Measurements from ENCODE around the gene RALB. TPM values are rescaled to one million over a fixed set of nuclear protein-coding genes. Genes with fewer than 3 reads are reported as not detected.

Gene RALB
- total RNA-seq, 4 donors from 2014 or later = 35.5 to 56.6 (median 53.4) TPM

DNA sequence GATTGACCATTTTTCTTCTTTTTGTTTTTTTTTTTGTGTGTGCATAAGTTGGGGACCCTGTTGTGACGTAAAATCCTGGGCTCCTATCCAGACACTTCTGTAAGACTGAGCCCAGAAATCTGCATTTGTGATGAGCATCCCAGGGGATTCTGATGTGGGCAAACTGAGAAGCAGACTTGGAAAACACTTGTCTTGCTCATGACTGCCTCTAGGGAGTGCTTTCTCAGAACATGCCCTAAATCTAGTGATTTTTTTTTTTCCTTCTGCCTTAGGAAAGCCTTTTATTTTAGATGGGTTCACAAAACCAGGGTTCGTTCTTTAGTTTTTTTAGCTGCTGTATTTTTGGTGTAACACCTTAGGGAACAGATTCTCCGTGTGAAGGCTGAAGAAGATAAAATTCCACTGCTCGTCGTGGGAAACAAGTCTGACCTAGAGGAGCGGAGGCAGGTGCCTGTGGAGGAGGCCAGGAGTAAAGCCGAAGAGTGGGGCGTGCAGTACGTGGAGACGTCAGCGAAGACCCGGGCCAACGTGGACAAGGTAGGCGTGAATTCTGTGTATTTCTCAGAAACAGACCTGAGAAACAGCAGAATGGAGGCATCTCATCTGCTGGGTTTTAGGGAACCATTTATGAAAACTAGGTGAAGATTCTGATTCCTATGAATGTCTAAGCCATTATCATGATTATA is 36.7 kb downstream of the RALB start:
- Histone ChIP-seq H3K27me3 (no peaks in the 10 kb centered on the region), H3K4me1 (peaks cover 0 to 5% (median 0%) of the 10 kb centered on the region in 3 donors), H3K27ac (no peak overlapping the region), H3K36me3 (peaks cover 0 to 51% of the 10 kb centered on the region in 2 donors), H3K4me3 (no peak overlapping the region), H3K9me3 (no peaks in the 10 kb centered on the region)
- TF ChIP-seq POLR2AphosphoS5 (IDR thresholded peaks at IDR 0.05) = no peak
- TF ChIP-seq POLR2A (IDR thresholded peaks at IDR 0.05) = no peak
- no peak for TF ChIP-seq EP300 (IDR thresholded peaks at IDR 0.05)
- no peak for TF ChIP-seq CTCF (IDR thresholded peaks at IDR 0.05)
- ATAC-seq = no peak
- 96 to 97% methylated on average over 5 to 9 of the region's 14 CpGs for WGBS, 2 donors (ENCODE audit: low coverage in 1 of 2)

DNA sequence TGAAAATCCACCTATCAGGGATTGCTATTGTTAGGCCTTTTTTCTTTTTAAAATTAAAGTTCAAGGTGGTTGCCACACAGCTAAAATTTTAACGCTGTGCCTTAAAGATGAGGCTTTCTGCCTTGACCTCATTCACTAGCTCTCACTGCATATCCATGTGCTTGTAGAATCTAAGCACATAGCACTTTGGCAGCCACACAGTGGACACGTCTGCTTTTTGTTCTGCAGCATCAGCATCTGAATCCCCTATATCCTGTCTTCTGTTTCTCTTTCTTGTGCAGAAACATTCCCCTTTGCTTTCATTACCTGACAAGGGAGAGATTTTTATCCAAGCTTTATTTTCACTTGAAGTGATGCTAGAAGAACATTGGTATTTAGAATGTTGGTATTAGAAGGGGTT is 38.1 kb downstream of the RALB start:
- Histone ChIP-seq H3K9me3 (no peaks in the 10 kb centered on the region), H3K4me1 (peaks cover 0 to 5% (median 0%) of the 10 kb centered on the region in 3 donors), H3K27ac (no peak overlapping the region), H3K4me3 (no peak overlapping the region), H3K36me3 (peaks cover 0 to 65% of the 10 kb centered on the region in 2 donors), H3K27me3 (no peaks in the 10 kb centered on the region)
- 45 to 61% methylated on average over 2 of the region's 2 CpGs for WGBS, 2 donors (ENCODE audit: low coverage in 1 of 2)
- no peak for TF ChIP-seq POLR2A (IDR thresholded peaks at IDR 0.05)
- TF ChIP-seq CTCF (IDR thresholded peaks at IDR 0.05) = no peak
- no peak for TF ChIP-seq POLR2AphosphoS5 (IDR thresholded peaks at IDR 0.05)
- no peak for TF ChIP-seq EP300 (IDR thresholded peaks at IDR 0.05)
- no peak for ATAC-seq

DNA sequence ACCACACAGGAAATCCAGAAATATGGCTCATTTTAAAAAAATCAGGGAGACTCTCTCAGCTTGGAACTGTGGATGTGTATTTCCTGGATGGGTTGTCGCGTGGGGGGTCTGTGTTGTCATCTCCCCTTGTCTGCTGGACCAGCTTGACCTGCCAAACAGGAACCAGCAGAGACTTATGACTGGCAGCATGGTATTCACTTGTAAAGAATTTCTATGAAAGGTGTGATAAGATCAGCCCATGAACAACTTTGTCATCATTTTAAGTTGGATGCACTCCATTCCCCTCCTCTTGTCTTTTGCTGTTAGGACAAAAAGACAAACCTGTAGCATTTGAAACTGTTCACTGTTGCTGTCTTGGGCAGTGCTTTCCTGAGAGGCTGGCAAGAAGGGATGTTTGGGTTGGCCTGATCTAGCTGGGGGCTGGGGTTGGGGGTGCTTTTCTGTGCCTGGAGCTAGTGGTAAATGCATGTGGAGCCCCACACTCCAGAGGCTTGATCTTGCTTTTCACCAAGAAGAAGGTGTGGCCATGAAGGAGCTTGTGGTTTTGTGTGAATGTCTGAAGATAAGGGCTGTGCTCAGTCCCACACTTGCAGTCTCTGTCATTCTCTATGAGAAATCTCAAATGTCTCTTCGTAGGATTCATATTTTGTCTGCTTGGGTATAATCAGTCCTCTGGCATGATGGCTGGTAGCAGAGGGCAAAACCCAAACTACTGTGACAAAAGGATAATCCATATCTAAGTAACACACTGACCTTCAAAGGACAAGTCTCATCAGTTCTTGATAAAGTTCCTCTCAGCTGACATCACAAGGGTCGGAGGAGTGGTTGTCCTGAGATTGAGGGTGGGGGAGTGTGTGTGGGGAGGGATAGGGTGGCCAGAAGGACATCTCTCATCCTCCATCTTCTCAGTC is 39.0 kb downstream of the RALB start:
- H3K9me3 ChIP-seq = no peaks in the 10 kb centered on the region
- WGBS, 2 donors (ENCODE audit: low coverage in 1 of 2) = 68 to 87% methylated on average over 3 to 4 of the region's 4 CpGs
- TF ChIP-seq EP300 (IDR thresholded peaks at IDR 0.05) (no peak), POLR2A (IDR thresholded peaks at IDR 0.05) (no peak), CTCF (IDR thresholded peaks at IDR 0.05) (no peak), POLR2AphosphoS5 (IDR thresholded peaks at IDR 0.05) (no peak)
- H3K27ac ChIP-seq = no peak overlapping the region
- no peak overlapping the region for H3K4me3 ChIP-seq
- ATAC-seq = no peak
- H3K4me1 ChIP-seq = peaks cover 0 to 5% (median 0%) of the 10 kb centered on the region in 3 donors
- no peaks in the 10 kb centered on the region for H3K27me3 ChIP-seq
- H3K36me3 ChIP-seq = peaks cover 0 to 73% of the 10 kb centered on the region in 2 donors

DNA sequence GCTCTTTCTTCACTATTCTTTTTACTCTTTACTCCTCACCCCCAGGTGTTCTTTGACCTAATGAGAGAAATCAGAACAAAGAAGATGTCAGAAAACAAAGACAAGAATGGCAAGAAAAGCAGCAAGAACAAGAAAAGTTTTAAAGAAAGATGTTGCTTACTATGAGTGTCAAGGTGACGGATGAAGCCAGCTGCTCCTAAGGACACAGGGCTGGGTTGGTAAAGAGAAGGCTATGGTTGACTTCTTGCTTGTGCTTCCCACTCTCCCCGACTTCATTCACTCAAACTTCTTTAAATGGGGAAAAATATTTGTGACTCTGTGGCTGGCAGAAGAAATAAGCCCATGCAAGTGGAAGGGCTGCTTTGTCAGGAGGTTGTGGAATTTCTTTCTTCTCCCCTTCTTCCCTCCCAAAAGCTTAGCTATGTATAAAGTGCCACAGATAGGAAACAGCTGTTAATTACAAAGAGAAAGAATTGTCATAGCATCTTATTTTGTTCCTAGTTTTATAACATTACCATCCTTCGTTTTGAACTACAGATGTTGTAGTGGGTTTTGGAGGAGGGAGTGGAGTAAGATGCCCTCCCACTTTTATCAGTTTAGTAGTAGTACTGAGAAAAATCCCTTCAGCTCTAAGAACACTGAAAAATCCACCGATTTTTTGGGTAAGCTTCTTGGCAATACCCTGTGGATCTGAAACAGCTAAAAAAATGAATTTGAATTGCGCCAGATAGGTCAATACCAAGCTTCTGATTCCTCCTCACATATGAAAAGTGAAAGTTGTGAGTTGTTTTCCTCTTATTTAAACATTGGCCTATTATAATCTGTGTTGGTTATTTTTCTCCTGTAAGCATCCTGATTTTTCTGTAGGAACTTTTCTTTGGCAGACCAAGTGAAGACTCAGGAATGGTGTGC is 40.7 kb downstream of the RALB start:
- Histone ChIP-seq H3K4me3 (no peak overlapping the region), H3K27me3 (no peaks in the 10 kb centered on the region), H3K36me3 (peaks cover 0 to 90% of the 10 kb centered on the region in 2 donors), H3K27ac (peak overlapping the region in 2 of 4 donors; percentile 30 to 31), H3K4me1 (peaks cover 0 to 5% (median 0%) of the 10 kb centered on the region in 3 donors), H3K9me3 (no peaks in the 10 kb centered on the region)
- TF ChIP-seq POLR2A (IDR thresholded peaks at IDR 0.05) (no peak), CTCF (IDR thresholded peaks at IDR 0.05) (no peak), EP300 (IDR thresholded peaks at IDR 0.05) (no peak), POLR2AphosphoS5 (IDR thresholded peaks at IDR 0.05) (no peak)
- 44 to 48% methylated on average over 5 of the region's 5 CpGs for WGBS, 2 donors (ENCODE audit: low coverage in 1 of 2)
- no peak for ATAC-seq
